Midbrain (tissue), 1 donor: ENCODE measurements around the gene NOTCH3.

ENCODE experiments used
- DNase-seq: peaks from one replicate; lab custom pipeline; 2025; lab: John Stamatoyannopoulos, UW

The NOTCH3 gene

DNA sequence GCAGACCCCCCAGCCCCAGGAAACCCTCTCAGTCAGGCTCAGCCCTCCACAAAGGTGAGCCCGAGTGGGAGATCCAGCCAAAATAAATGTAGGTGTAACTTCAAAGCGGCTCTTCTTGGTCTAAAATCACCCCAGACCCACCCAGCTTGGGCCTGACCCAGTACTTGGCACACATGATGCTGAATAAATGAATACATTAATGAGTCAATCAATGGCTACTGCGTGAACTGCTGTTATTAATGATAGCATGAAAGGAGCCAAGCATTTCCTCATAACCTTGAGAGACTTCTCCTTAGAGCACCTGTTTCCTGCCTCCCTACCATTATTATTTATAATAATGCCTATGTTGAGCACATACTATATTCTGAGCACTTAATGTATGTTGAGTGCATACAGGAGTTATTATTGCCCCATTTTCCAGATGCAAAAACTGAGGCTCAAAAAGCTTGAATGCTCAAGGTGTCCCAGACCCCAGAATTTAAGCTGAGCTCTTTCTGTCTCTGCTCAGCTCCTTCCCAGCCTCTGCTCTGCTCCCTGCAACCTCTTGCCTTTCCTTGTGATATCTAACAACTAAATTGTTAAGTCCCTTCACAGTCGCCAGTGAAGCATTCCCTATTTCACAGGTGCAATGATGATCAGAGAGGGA is 4.3 kb downstream of the NOTCH3 start:
- no peak for DNase-seq

DNA sequence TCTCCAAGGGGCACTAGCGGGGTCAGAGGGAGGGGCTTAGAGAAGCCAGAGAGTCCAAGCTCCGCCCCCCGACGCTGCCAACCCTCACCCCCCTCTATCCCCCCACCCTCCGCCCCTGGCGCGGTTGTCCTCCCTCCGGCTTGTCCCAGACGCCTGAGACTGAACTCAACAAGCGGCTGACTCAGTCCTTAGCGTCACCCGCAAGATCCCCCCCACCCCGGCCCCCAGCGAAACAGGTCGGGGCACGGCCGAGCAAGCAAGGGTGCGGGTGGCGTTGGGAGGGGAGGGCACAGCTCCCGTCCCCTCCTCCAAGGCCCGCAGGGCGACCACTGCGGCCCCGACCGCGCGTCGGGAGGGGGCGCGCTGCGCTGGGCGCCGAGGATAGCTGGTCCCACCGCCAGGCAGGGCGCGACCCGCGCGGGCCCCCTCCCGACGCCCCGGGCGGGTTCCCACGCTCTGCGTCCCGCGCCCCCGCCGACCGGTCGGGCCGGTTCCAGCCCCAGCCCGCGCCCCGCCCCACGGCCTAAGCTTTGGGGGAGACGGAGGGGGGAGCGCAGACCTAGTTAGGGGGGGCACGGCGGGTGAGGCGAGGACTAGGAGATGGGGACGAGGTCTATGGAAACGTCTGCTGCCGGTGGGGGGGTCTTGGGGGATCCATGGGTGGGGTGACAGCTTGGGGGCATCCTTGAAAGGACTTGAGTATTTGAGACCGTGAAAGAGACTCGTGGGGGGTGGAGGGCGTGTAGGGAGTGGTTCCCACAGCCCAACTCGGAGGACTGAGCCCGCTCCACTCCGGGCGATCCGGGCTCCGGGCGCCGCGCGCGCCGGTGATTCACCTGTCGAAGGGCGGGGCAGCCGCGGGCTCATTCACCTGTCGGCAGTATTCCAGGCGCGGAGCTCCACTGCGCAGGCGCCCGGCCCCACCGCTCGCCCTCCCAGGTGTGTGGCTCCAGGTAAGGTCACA is 5.1 kb downstream of the NOTCH3 start:
- DNase-seq: no peak

DNA sequence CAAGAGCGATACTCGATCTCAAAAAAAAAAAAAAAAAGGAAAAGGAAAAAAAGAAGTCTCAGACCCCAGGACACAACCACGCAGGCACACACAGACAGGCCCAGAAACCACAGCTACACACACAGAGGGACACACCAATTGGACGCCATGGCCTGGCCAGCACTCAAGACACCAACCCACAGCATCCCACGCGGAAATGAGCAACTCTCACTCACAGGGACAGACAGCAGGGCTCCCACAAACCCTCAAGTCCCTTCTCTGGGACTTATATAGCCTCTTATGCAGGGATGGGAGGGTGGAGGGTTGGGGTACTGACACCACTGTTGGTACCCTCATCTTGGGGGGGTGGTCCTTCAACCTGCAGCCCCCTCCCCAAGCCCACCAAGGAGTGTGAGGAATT is 5.9 kb downstream of the NOTCH3 start:
- DNase-seq: no peak

DNA sequence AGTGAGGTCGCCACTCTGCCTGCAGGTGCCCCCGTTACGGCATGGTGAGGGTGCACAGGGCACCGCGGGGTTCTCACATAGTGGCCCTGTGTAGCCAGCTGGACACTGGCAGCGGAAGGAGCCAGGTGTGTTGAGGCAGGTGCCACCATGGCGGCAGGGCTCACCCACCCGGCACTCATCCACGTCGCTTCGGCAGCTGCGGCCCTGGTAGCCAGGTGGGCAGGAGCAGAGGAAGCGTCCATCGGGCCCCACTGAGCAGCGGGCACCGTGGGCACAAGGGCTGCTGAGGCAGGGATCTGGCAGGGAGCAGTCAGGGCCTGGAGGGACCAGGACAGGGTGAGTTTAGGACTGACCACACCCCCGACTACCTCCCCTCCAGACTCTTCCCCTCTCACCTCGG is 8.8 kb downstream of the NOTCH3 start:
- DNase-seq: no peak

DNA sequence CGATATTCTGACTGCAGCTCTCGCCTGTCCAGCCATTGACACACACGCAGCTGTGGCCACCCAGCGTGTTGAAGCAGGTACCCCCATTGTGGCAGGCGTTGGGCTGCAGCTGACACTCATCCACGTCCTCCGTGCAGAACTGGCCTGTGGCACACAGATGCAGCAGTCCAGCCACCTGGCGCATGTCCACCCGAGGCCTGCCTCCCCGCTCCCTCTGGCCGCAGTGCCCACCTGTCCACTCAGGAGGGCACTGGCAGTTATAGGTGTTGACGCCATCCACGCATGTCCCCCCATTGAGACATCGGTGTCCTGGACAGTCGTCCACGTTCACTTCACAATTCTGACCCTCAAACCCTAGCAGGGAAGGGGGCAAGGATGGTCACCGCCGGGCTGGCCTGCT is 9.3 kb downstream of the NOTCH3 start:
- DNase-seq: no peak

DNA sequence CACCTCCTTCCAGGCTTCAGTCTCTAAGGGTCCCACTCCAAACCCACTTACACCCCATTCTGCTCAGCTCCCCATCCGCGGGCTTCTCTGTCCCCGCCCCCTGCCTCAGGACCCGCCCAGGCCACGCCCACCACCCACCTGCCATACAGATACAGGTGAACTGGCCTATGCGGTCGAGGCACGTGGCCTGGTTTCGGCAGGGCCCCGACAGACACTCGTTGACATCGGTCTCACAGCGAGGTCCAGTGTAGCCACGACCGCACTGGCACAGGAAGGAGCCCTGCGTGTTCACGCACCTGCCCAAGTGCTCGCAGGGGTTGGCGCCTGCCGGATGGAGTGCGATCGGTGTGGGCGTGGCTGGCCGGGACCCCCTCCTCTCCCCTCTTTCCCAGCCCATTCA is 11.9 kb downstream of the NOTCH3 start:
- DNase-seq: no peak

DNA sequence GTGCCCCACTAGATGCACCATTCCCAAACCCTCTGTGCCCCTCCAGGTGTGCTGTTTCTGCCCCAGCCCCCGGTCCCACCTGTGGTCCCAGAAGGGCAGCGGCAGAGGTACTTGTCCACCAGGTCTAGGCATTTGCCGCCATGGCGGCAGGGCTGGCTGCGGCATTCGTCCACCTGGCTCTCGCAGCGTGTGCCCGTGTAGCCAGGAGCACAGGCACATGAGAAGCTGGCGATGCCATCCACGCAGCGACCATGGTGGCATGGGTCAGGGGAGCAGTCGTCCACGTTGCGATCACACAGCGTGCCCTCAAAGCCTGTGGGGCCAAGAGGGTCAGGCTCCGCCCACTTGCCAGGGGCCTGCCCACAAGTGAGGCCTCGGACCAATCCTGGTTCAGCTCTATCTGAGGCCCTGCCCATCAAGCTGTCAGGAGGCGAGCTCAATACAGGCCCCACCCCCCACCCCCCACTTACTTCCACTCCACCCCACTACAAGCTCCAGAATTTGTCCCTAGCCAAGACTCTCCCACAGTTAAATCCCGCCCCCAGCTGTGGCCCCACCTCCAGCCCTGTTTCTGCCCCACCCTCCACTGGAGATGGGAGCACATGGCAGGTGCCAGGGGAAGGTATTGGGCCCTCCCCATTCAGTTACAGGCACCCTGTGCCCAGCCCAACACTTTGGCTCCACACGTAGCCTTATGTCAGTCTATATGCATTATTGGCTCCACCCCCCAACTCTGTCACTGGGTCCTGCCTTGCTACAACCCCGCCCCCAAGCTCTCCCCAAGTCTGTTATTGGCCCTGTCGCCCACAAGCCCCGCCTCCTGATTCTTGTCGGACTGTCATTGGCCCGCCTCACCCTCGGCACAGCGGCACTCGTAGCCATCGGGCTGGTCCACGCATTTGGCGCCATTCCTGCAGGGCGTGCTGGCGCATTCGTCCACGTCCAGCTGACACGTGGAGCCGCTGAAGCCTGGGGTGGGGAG is 13.5 kb downstream of the NOTCH3 start:
- DNase-seq: no peak

DNA sequence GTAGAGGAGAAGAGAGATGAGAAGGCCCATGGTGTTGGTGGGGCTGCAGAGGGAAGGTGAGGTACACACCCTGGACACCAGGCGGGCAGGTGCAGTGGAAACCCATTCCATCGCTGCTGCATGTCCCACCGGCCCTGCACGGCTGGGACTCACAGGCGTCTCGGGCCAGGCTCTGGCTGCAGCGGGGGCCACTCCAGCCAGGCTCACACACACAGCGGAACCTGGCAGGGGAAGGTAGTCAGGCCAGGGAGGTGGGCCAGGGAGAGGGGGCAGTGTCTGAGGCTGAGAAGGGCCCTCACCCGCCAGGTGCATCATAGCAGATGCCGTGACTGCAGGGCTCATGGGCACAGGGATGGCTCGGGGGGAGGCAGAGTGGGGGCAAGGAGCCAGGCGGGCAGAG is 15.6 kb downstream of the NOTCH3 start:
- DNase-seq: no peak

DNA sequence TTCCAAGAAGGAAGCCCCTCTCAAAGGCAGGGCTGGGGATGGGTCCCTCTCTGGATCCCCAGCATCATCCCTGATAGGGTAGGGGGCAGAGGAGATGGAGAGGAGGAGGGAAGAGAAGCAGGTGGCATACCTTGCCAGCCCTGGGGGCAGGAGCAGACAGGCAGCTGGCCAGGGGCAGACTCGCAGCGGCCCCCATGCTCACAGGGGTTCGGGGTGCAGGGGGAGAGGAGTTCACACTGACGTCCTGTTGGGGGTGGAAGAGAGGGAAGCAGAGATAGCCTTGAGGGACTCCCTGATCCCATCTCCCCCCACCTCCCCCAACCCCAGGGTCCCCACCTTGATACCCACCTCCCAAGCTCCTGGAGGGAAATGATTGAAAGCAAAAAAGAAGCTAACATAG is 16.0 kb downstream of the NOTCH3 start:
- no peak for DNase-seq

DNA sequence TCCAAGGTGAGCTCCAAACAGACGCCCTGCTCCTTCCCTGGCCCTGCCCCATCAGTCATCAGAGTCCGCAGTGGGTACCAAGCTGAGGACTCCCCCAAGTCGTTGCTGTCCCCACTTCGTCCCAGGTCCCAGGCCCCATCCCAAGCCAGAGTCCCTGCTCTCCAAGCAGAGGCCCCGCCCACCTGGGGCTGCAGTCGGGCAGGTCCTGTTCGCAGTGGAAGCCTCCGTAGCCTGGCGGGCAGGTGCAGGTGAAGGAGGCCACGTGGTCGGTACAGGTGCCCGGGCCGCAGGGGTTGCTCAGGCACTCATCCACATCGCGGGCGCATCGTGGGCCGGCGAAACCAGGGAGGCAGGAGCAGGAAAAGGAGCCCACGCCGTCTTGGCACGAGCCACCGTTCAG is 19.4 kb downstream of the NOTCH3 start:
- DNase-seq: no peak

DNA sequence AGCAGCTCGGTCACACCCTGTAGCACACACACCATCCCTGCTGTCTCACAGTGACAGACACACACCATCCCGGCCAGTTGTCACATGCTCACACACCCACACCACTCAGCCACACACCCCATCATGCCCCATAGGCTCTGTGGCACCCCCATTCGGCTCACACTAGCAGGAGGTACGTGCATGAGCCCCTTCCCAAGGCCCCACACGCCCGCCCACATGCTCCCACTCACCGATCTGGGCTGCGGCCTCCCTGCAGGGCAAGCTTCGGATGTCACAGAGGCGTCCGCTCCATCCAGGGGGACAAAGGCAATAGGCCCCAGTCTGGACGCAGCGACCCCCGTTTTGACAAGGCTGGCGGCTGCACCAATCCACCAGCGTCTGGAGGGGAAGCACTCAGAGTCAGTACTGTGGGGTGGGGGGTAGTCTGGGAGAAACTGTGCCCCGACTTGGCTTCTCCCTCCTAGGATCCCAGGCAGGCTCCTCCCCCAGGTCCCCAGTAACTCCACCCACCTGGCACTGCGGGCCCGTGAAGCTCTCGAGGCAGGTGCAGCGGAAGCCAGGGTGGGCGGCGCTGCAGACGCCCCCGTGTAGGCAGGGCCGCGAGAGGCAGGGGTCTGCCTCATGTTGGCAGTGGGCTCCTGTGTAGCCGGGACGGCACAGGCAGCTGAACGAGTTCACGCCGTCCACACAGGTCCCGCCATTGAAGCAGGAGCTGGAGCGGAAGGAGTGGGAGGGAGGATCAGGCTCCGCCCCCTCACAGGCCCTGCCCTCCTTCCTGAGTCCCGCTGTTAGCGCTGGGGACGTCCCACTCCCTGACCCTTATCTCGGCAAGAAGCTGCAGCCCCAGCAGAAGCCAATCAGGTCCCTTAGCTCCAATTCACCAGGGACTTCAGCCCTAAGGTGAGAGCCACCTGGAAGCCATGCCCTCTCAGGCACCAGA is 20.1 kb downstream of the NOTCH3 start:
- DNase-seq: no peak

DNA sequence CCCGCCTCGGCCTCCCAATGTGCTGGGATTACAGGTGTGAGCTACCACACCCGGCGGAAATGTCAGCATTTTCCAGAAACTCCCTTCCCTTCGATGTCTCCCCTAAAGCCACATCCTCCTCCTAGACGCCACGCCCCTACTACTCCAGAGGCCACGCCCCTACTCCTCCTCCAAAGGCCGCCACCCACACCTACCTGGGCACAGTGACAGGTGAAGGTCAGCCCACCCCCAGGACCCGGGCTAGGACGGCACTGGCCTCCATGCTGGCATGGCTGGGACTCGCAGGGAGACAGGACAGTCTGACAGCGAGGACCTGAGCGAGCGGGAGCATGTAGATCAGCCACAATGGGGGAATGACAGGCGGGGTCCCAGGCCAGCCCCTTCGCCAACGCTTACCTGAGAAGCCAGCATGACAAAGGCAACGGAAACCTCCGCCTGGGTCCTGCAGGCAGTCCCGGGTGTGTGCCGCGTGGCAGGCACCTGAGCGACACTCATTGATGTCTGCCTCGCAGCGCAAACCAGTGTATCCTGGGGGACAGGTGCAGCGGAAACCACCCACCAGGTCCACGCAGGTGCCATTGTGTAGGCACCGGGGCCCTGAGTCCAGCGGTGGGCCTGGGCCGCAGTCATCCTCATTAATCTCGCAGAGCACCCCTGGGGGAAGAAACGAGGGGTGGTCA is 22.0 kb downstream of the NOTCH3 start:
- no peak for DNase-seq

DNA sequence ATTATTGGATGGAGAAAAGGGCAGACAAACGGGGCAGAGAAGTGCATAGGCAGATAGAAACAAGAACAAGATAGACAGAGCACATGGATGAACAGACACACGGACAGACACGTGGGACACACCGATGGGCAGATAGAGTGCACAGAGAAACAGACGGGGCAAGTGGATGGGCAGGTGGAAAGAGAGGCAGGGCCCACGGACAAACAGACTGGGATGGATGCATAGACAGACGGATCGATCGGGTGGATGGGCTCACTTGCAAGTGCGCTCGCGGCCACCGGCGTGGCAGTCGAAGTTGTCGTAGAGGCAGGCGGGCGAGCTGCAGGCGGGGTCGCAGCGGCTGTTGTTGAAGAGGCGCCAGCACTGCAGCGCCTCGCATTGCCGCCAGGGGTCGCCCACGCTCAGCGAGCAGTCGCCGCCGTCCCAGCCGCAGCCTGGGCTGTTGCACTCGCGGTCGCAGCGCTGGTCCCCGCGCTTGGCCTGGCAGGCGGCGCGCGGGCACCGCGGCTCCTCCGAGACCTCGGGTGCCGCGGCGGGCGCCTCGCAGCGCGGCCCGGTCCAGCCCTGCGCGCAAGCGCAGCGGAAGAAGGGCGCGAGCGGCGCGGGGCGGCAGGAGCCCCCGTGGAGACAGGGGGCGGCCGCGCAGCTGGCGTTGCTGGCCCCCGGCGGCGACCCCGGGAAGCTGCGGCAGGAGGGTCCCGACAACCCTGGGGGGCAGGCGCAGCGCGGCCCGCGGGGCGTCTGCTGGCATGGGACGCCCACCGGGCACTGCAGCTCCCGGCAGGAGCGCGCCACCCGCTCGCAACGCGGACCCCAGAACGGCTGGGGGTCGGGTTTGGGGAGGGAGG is 23.3 kb downstream of the NOTCH3 start:
- DNase-seq: peak; percentile 78

DNA sequence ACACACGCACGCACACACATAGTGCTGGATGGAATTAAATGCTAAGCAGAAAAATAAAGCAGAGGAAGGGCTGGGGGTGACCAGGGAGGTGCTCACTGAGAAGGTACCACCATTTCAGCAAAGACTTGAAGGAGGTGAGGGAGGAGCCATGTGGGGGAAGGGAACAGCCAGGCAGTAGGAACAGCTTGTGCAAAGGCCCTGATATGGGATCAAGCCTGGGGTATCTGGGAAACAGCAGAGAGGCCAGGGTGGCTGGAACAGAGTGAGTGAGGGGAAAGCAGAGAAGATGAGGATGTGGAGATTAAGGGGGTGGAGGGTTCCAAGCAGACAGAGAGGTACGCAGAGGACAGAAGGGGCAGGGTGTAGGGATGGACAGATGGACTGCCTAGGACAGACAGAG is 25.2 kb downstream of the NOTCH3 start:
- DNase-seq: no peak

DNA sequence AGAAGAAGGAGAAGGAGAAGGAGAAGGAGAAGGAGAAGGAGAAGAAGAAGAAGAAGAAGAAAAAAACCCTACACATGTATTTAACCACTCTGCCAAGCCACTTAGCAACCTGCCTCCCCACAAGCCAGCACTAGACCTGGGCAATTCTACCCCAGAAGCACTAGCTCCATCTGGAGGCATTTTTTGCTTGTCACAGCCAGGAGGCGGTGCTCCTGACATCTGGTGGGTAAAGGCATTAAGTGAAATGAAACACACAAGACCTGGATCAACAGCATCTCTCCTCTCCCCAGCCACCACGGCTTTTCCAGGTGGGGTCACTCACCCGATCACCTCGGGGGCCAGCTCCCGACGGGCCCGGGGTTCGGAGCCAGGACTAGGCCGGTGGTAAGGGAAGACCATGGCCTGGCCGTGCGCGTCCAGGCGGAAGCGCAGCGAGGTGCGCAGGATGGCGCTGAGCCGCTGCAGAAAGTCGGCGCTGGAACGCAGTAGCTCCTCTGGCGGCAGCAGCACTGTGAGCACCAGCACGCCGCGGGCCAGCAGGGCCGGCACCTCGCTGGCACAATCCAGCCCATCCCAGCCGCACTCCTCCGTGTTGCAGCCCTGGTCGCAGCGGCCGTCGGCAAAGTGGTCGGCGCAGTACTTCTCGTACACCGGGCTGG is 26.9 kb downstream of the NOTCH3 start:
- no peak for DNase-seq

DNA sequence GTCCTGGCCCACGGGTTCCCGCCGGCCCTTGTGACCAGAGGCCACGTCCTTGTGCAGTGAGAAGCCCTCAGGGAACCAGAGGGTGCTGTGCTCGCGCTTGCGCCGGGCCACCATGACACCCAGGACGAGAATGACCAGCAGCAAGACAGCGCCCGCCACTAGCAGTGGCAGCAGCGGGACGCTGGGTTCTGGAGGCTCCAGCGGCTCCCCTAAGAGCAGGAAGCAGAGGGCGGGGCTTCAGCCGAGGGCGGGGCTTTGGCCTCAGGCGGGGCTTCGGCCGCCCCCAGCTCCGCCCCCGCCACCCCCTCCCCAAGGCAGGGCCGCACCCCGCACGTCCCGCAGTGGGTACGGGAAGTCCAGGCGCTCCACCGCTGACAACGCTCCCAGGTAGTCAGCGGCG is 30.4 kb downstream of the NOTCH3 start:
- DNase-seq: no peak

DNA sequence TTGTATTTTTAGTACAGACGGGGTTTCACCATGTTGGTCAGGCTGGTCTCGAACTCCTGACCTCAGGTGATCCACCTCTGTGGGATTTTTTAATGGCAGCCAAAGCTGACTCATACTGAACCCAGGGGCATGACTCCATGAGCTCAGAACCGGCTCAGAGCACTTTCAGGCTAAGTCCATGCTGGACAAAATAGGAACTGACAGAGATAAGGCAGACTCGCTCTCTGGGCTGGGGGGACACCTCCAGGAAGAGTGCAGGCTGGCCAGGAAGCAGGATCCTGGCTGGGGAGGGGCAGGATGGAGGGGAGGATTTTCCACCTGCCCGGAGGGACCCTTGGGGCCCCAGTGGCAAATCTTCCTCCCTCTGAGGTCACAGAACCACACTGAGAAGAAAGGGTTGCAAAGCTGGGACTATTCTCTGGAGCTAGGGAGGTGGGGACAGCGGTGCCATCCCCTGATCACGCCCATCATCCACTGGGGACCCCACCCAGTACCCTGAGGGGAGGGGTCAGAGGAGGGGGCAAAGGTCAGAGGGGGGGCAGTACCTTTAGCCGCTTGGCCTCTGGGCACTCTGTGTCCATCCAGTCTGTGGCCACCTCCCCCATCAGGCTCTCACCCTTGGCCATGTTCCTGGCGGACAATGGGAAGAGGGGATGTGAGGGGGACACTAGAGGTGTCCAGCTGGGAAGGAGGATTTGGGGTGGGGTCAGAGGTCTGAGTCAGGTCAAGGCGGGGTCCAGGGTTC is 31.1 kb downstream of the NOTCH3 start:
- no peak for DNase-seq

DNA sequence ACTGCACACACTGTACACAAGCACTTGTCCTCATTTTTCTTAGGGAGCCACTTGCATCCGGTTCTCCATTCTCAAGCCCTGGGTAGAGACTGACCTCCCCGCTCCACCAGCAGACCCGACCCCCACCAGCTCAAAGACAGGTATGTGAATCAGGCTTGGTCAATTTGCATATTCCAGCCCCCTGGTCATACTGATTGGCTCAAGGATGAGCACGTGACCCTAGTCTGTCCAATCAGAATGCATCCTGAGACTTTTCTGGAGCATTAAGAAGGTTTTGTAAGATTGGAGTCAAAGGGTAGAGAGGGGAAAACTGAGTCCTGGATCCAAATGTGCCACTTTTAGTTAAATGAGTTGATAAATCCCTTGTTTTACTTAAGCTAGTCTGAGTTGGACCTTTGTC is 34.1 kb downstream of the NOTCH3 start:
- DNase-seq: no peak
